Measurements from ENCODE around the gene PRKCE. TPM values are rescaled to one million over a fixed set of nuclear protein-coding genes. Genes with fewer than 3 reads are reported as not detected.

The PRKCE gene
- total RNA-seq, 1 experiment from 2014 or later, result 2.4 TPM

GRCh38 chr2:46174345-46175170 lies 523.1 kb downstream of the PRKCE start:
- Histone ChIP-seq H3K36me3 (ENCODE audit: insufficient read depth, low read length, poor library complexity, severe bottlenecking) (no peaks in the 10 kb centered on the region), H3K27ac (ENCODE audit: low read depth, low read length, poor library complexity, severe bottlenecking) (no peak overlapping the region), H3K4me1 (ENCODE audit: insufficient read depth, low read length, poor library complexity, severe bottlenecking) (no peaks in the 10 kb centered on the region), H3K4me3 (ENCODE audit: low read depth, low read length, poor library complexity, severe bottlenecking) (no peak overlapping the region), H3K9me3 (ENCODE audit: low read depth, low read length, poor library complexity, severe bottlenecking) (no peaks in the 10 kb centered on the region), H3K27me3 (replicated peaks; ENCODE audit: insufficient read depth, low read depth, low read length, poor library complexity) (no peaks in the 10 kb centered on the region)
- CTCF ChIA-PET, result no interaction called here
- no peak for DNase-seq (ENCODE audit: low spot score)
- no peak for TF ChIP-seq EZH2 (IDR thresholded peaks at IDR 0.05; ENCODE audit: borderline replicate concordance, low read depth, low read length, poor library complexity, severe bottlenecking)
- TF ChIP-seq, protein P1, sequence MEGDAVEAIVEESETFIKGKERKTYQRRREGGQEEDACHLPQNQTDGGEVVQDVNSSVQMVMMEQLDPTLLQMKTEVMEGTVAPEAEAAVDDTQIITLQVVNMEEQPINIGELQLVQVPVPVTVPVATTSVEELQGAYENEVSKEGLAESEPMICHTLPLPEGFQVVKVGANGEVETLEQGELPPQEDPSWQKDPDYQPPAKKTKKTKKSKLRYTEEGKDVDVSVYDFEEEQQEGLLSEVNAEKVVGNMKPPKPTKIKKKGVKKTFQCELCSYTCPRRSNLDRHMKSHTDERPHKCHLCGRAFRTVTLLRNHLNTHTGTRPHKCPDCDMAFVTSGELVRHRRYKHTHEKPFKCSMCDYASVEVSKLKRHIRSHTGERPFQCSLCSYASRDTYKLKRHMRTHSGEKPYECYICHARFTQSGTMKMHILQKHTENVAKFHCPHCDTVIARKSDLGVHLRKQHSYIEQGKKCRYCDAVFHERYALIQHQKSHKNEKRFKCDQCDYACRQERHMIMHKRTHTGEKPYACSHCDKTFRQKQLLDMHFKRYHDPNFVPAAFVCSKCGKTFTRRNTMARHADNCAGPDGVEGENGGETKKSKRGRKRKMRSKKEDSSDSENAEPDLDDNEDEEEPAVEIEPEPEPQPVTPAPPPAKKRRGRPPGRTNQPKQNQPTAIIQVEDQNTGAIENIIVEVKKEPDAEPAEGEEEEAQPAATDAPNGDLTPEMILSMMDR (conservative IDR thresholded peaks at IDR 0.05; ENCODE audit: low read depth, low read length), result no peak
- POLR2A ChIA-PET (ENCODE audit: low non-redundant PET), result interaction anchor here (0.5 kb wide), 1 partner anchor 678 kb away, joined by 11 read pairs; no protein-coding TSS in a partner anchor
- BruUV-seq (replicated peaks), result no TSS peak
- intact Hi-C loops (cut with micrococcal nuclease; ENCODE audit: unreplicated experiment), result no loop called here

- Histone ChIP-seq H3K4me1 (ENCODE audit: insufficient read depth, low read length, poor library complexity, severe bottlenecking) (no peaks in the 10 kb centered on the region), H3K9me3 (ENCODE audit: low read depth, low read length, poor library complexity, severe bottlenecking) (no peaks in the 10 kb centered on the region), H3K27me3 (replicated peaks; ENCODE audit: insufficient read depth, low read depth, low read length, poor library complexity) (no peaks in the 10 kb centered on the region), H3K27ac (ENCODE audit: low read depth, low read length, poor library complexity, severe bottlenecking) (no peak overlapping the region), H3K4me3 (ENCODE audit: low read depth, low read length, poor library complexity, severe bottlenecking) (no peak overlapping the region), H3K36me3 (ENCODE audit: insufficient read depth, low read length, poor library complexity, severe bottlenecking) (no peaks in the 10 kb centered on the region)
- BruUV-seq (replicated peaks), result no TSS peak
- TF ChIP-seq, protein P1 (conservative IDR thresholded peaks at IDR 0.05; ENCODE audit: low read depth, low read length), result no peak
- TF ChIP-seq EZH2 (IDR thresholded peaks at IDR 0.05; ENCODE audit: borderline replicate concordance, low read depth, low read length, poor library complexity, severe bottlenecking), result no peak
- intact Hi-C loops (cut with micrococcal nuclease; ENCODE audit: unreplicated experiment), result no loop called here
- ChIA-PET CTCF (no interaction called here), POLR2A (ENCODE audit: low non-redundant PET) (no interaction called here)
- no peak for DNase-seq (ENCODE audit: low spot score)
Measured at GRCh38 chr2:46175419-46175818, 523.9 kb downstream of the PRKCE start.

- no peak overlapping the region for H3K27ac ChIP-seq (ENCODE audit: low read depth, low read length, poor library complexity, severe bottlenecking)
- H3K36me3 ChIP-seq (ENCODE audit: insufficient read depth, low read length, poor library complexity, severe bottlenecking), result no peaks in the 10 kb centered on the region
- no peaks in the 10 kb centered on the region for H3K4me1 ChIP-seq (ENCODE audit: insufficient read depth, low read length, poor library complexity, severe bottlenecking)
- intact Hi-C loops (cut with micrococcal nuclease; ENCODE audit: unreplicated experiment), result no loop called here
- H3K9me3 ChIP-seq (ENCODE audit: low read depth, low read length, poor library complexity, severe bottlenecking), result no peaks in the 10 kb centered on the region
- ChIA-PET CTCF (no interaction called here), POLR2A (ENCODE audit: low non-redundant PET) (no interaction called here)
- no peak for TF ChIP-seq EZH2 (IDR thresholded peaks at IDR 0.05; ENCODE audit: borderline replicate concordance, low read depth, low read length, poor library complexity, severe bottlenecking)
- TF ChIP-seq, protein P1 (conservative IDR thresholded peaks at IDR 0.05; ENCODE audit: low read depth, low read length), result no peak
- no TSS peak for BruUV-seq (replicated peaks)
- H3K27me3 ChIP-seq (replicated peaks; ENCODE audit: insufficient read depth, low read depth, low read length, poor library complexity), result no peaks in the 10 kb centered on the region
- no peak overlapping the region for H3K4me3 ChIP-seq (ENCODE audit: low read depth, low read length, poor library complexity, severe bottlenecking)
- DNase-seq (ENCODE audit: low spot score), result no peak
Measured at GRCh38 chr2:46177461-46178089, 526.1 kb downstream of the PRKCE start.
